Liver (tissue), 9 donors: ENCODE data around the gene GIPC1. TPM values are rescaled to one million over a fixed set of nuclear protein-coding genes. Genes with fewer than 3 reads are reported as not detected.
A peak's percentile ranks its signal among the peaks of the same experiment; 100 is the strongest.

Source experiments
- DNase-seq: peaks from one replicate; pipeline ENCODE4 v3.0.0-alpha.2; 2017; ENCODE audit warnings: low spot score
- H3K27ac ChIP-seq, 2 donors: one replicate each; pipeline ENCODE4 v1.7.0; 2013; ENCODE audit warnings: inconsistent platforms in 2 of 2, low read length in 2 of 2, control low read depth in 1 of 2, low read depth in 1 of 2, mild to moderate bottlenecking in 1 of 2
- H3K27me3 ChIP-seq, 4 donors: one replicate each; pipeline versions ENCODE4 v1.6.1 to v1.7.0; 2013; ENCODE audit warnings: low read length in 3 of 4, inconsistent platforms in 1 of 4, mild to moderate bottlenecking in 1 of 4, moderate library complexity in 1 of 4; ENCODE audit not compliant: control insufficient read depth in 4 of 4, insufficient read depth in 4 of 4
- H3K36me3 ChIP-seq, 4 donors: one replicate each; pipeline versions ENCODE4 v1.6.1 to v1.7.0; 2013; ENCODE audit warnings: low read length in 3 of 4, mild to moderate bottlenecking in 3 of 4, low read depth in 1 of 4, moderate library complexity in 1 of 4; ENCODE audit not compliant: control insufficient read depth in 4 of 4, insufficient read depth in 3 of 4
- H3K4me1 ChIP-seq, 4 donors: one replicate each; pipeline versions ENCODE4 v1.6.1 to v1.7.0; 2013; ENCODE audit warnings: low read length in 3 of 4, mild to moderate bottlenecking in 3 of 4, moderate library complexity in 1 of 4; ENCODE audit not compliant: control insufficient read depth in 4 of 4, insufficient read depth in 4 of 4
- H3K4me3 ChIP-seq, 3 donors: one replicate each; pipeline versions ENCODE4 v1.6.1 to v1.7.0; 2013; ENCODE audit warnings: low read length in 3 of 3, control low read depth in 1 of 3, low read depth in 1 of 3, mild to moderate bottlenecking in 1 of 3
- H3K9ac ChIP-seq, 2 donors: one replicate each; pipeline ENCODE4 v1.7.0; 2013; ENCODE audit warnings: low read length in 2 of 2, mild to moderate bottlenecking in 2 of 2, moderate library complexity in 2 of 2, control low read depth in 1 of 2, low read depth in 1 of 2
- H3K9me3 ChIP-seq, 4 donors: one replicate each; pipeline versions ENCODE4 v1.6.1 to v1.7.0; 2013; ENCODE audit warnings: low read length in 3 of 4; ENCODE audit not compliant: control insufficient read depth in 4 of 4
- EGR1 ChIP-seq, 2 donors: IDR thresholded peaks; 2 replicates each; pipeline ENCODE4 v1.6.1; 2016 to 2018; ENCODE audit warnings: antibody characterized with exemption in 2 of 2, low read depth in 2 of 2
- FOXA1 ChIP-seq: IDR thresholded peaks from 2 replicates; pipeline ENCODE4 v1.6.1; 2016; ENCODE audit warnings: antibody characterized with exemption
- FOXA2 ChIP-seq: IDR thresholded peaks from 2 replicates; pipeline ENCODE4 v1.6.1; 2016; ENCODE audit warnings: antibody characterized with exemption
- GABPA ChIP-seq, 2 donors: IDR thresholded peaks in 1 of 2; conservative IDR thresholded peaks in 1 of 2; 2 replicates each; pipeline ENCODE4 v1.6.1; 2016; ENCODE audit warnings: antibody characterized with exemption in 2 of 2, mild to moderate bottlenecking in 1 of 2, moderate library complexity in 1 of 2
- HNF4A ChIP-seq, 2 donors: conservative IDR thresholded peaks; 2 replicates each; pipeline ENCODE4 v1.6.1; 2016; ENCODE audit warnings: antibody characterized with exemption in 2 of 2, mild to moderate bottlenecking in 2 of 2
- HNF4G ChIP-seq: IDR thresholded peaks from 2 replicates; pipeline ENCODE4 v1.6.1; 2016; ENCODE audit warnings: antibody characterized with exemption
- NR2F2 ChIP-seq: IDR thresholded peaks from 2 replicates; pipeline ENCODE4 v1.6.1; 2016; ENCODE audit warnings: antibody characterized with exemption
- RAD21 ChIP-seq, 2 donors: IDR thresholded peaks; 2 replicates each; pipeline ENCODE4 v1.6.1; 2016; ENCODE audit warnings: antibody characterized with exemption in 2 of 2, mild to moderate bottlenecking in 2 of 2
- RXRA ChIP-seq, 2 donors: IDR thresholded peaks; 2 replicates each; pipeline ENCODE4 v1.6.1; 2017 to 2018; ENCODE audit warnings: antibody characterized with exemption in 2 of 2, mild to moderate bottlenecking in 1 of 2
- TAF1 ChIP-seq: conservative IDR thresholded peaks from 2 replicates; pipeline ENCODE4 v1.6.1; 2016; ENCODE audit warnings: antibody characterized with exemption, mild to moderate bottlenecking
- YY1 ChIP-seq: IDR thresholded peaks from 2 replicates; pipeline ENCODE4 v1.6.1; 2016; ENCODE audit warnings: antibody characterized with exemption, mild to moderate bottlenecking
- WGBS: extraction: QIAGEN DNeasy Blood & Tissue Kit; methylation state at CpG from one replicate; pipeline ENCODE4 v1.1.7; 2013; 5-methylcytosine and 5-hydroxymethylcytosine counted together
- polyA plus RNA-seq, 2 donors: library from polyadenylated mRNA; stranded (reverse) in 1 of 2; unstranded in 1 of 2; fragments of 200-250 nt in 1 of 2; fragments of >200 nt in 1 of 2; fragmentation: Nextera tagmentation in 1 of 2; extraction: Ambion mirVana in 1 of 2; gene quantifications; one replicate each; pipeline versions ENCODE4 v1.2.1 to v1.2.3, GENCODE V29; 2013 to 2015
- total RNA-seq, 2 donors: library from RNA; depleted of rRNA; stranded (reverse); fragments of >200 nt; gene quantifications; one replicate each; pipeline ENCODE4 v1.2.3, GENCODE V29; 2014
- TF ChIP-seq, protein P1 (sequence below): fragments of 150-350 bp; IDR thresholded peaks from 2 replicates; pipeline ENCODE4 v1.5.1; 2017; ENCODE audit warnings: improper control_type of control experiment, low read depth, low read length; ENCODE audit not compliant: missing input control
- TF ChIP-seq, protein P2 (sequence below): IDR thresholded peaks from 2 replicates; pipeline ENCODE4 v1.6.1; 2016; ENCODE audit warnings: antibody characterized with exemption
- TF ChIP-seq, protein P3 (sequence below): IDR thresholded peaks from 2 replicates; pipeline ENCODE4 v1.6.1; 2016; ENCODE audit warnings: antibody characterized with exemption
- TF ChIP-seq, protein P4 (sequence below): IDR thresholded peaks from 2 replicates; pipeline ENCODE4 v1.6.1; 2016; ENCODE audit warnings: antibody characterized with exemption
- donor health status: healthy.
- donor health status: healthy.
- donor health status: healthy.
- donor health status: healthy.
- donor health status: healthy.

GIPC1 gene
- total and polyA plus RNA-seq, 4 donors = 18.4 to 34.5 (median 25.5) TPM

DNA sequence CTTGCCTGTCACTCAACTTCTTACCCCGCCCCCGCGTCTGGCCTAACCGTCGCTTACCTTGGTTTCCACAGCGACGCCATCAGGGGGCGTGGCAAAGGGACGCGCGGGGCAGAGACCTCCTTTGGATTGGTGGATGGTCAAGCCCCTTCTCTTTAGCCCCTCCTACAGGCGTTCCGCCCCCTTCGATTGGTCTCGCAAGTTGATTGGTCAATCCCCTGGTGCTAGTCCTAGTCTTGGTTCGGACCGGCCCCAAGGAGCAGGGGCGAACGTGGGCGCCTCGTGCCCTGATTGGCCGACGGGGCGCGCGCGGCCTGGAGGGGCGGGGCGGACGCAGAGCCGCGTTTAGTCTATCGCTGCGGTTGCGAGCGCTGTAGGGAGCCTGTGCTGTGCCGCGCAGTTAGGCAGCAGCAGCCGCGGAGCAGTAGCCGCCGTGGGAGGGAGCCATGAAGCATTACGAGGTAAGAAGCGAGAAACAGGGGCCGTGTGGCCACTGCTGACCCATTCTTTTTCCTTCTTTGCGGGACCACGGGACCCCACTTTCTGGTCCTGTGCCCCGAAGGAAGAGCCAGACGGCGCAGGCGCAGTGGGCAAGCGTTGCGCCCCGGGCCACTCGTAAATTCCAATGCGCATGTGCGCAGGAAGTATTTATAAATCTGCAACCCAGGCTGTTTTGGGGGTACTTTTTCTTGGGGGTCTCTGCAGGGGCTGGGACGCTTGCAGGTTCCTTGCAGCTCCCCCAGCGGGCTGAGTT lies 33.5 kb upstream of the GIPC1 start, which contains the start of gene TECR (continued):
- TF ChIP-seq, protein P1, sequence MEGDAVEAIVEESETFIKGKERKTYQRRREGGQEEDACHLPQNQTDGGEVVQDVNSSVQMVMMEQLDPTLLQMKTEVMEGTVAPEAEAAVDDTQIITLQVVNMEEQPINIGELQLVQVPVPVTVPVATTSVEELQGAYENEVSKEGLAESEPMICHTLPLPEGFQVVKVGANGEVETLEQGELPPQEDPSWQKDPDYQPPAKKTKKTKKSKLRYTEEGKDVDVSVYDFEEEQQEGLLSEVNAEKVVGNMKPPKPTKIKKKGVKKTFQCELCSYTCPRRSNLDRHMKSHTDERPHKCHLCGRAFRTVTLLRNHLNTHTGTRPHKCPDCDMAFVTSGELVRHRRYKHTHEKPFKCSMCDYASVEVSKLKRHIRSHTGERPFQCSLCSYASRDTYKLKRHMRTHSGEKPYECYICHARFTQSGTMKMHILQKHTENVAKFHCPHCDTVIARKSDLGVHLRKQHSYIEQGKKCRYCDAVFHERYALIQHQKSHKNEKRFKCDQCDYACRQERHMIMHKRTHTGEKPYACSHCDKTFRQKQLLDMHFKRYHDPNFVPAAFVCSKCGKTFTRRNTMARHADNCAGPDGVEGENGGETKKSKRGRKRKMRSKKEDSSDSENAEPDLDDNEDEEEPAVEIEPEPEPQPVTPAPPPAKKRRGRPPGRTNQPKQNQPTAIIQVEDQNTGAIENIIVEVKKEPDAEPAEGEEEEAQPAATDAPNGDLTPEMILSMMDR = no peak
- peak in 1 of 2 donors; percentile 34 for TF ChIP-seq RXRA (IDR thresholded peaks at IDR 0.05)
- TF ChIP-seq NR2F2 = no peak
- TF ChIP-seq HNF4G = no peak
- TF ChIP-seq RAD21 (IDR thresholded peaks at IDR 0.05) = peak in 1 of 2 donors; percentile 7
- TF ChIP-seq GABPA (IDR thresholded peaks at IDR 0.05 in 1 of 2, conservative IDR thresholded peaks at IDR 0.05 in 1 of 2) = peak in 1 of 2 donors; percentile 63

DNA sequence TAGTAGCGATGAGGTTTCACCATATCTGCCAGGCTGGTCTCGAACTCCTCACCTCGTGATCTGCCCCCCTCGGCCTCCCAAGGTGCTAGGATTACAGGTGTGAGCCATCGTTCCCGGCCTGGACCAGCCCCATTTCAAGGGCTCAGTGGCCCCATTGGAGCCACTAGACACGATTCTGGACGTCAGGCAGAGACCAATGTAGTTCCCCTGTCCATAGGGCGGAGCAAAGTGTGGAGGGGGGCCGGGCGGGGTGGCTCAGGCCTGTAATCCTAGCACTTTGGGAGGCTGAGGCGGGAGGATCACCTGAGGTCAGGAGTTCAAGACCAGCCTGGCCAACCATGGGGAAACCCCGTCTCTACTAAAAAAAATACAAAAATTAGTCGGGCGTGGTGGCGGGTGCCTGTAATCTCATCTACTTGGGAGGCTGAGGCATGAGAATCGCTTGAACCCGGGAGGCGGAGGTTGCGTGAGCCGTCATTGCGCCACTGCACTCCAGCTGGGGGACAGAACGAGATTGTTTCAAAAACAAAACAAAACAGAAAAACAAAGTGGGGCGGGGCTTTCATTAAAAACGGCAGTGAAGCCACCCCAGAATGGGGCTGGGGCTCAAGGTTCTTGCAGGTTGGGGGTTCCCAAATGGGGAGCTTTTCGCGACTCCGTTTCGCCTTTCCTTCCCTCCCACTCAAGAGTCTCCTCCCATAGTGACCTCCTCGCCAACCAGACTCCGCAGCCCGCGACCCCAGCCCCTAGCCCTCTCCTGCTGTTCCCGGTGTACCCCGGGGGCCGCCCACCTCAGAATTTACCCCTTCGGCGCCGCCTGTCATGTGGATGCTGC lies 32.7 kb upstream of the GIPC1 start:
- WGBS = 38% methylated on average over 39 of the region's 39 CpGs
- H3K9ac ChIP-seq = peak overlapping the region in 1 of 2 donors; percentile 26
- peaks cover 0 to 18% (median 6%) of the 10 kb centered on the region in 4 donors for H3K4me1 ChIP-seq
- peak overlapping the region in 2 of 3 donors; percentile 48 to 60 for H3K4me3 ChIP-seq
- peak overlapping the region in 1 of 2 donors; percentile 28 for H3K27ac ChIP-seq
- H3K9me3 ChIP-seq = no peaks in the 10 kb centered on the region
- H3K36me3 ChIP-seq = no peaks in the 10 kb centered on the region
- H3K27me3 ChIP-seq = no peaks in the 10 kb centered on the region
- TF ChIP-seq TAF1 (no peak), HNF4A (conservative IDR thresholded peaks at IDR 0.05) (no peak), NR2F2 (no peak)
- DNase-seq = no peak

DNA sequence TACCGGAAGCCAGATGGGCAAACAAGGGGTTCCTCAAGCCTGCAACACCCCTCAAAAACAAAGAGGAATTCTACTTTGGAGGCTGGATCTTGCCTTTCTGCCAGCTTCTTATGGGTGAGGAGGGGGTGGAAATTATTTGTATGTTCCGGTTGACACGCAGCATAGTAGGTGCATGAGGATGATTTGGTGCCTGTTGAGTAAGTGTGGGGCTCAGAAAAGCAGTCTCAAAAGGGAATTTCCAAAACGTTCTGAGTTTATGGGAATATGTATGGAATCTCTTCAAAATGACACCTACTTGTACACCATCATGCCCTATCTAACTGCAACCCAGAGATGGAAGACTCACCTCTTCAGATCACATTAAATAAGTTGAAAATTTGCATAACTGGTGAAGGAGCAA lies 30.5 kb upstream of the GIPC1 start:
- Histone ChIP-seq H3K9me3 (no peaks in the 10 kb centered on the region), H3K27me3 (no peaks in the 10 kb centered on the region), H3K4me1 (peaks cover 0 to 15% (median 5%) of the 10 kb centered on the region in 4 donors), H3K27ac (no peak overlapping the region), H3K9ac (no peak overlapping the region), H3K4me3 (no peak overlapping the region), H3K36me3 (no peaks in the 10 kb centered on the region)
- WGBS = 88% methylated on average over 4 of the region's 4 CpGs
- DNase-seq = no peak
- TF ChIP-seq, protein P2, sequence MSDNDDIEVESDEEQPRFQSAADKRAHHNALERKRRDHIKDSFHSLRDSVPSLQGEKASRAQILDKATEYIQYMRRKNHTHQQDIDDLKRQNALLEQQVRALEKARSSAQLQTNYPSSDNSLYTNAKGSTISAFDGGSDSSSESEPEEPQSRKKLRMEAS = no peak
- TF ChIP-seq HNF4G = no peak
- TF ChIP-seq GABPA (IDR thresholded peaks at IDR 0.05 in 1 of 2, conservative IDR thresholded peaks at IDR 0.05 in 1 of 2) = no peak
- TF ChIP-seq, protein P1 = no peak
- no peak for TF ChIP-seq FOXA2
- TF ChIP-seq FOXA1 = no peak
- no peak for TF ChIP-seq EGR1 (IDR thresholded peaks at IDR 0.05; ENCODE audit: low read depth in 2 of 2)
- TF ChIP-seq RXRA (IDR thresholded peaks at IDR 0.05) = no peak
- TF ChIP-seq, protein P3, sequence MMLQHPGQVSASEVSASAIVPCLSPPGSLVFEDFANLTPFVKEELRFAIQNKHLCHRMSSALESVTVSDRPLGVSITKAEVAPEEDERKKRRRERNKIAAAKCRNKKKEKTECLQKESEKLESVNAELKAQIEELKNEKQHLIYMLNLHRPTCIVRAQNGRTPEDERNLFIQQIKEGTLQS = no peak
- TF ChIP-seq NR2F2 = no peak
- TF ChIP-seq, protein P4, sequence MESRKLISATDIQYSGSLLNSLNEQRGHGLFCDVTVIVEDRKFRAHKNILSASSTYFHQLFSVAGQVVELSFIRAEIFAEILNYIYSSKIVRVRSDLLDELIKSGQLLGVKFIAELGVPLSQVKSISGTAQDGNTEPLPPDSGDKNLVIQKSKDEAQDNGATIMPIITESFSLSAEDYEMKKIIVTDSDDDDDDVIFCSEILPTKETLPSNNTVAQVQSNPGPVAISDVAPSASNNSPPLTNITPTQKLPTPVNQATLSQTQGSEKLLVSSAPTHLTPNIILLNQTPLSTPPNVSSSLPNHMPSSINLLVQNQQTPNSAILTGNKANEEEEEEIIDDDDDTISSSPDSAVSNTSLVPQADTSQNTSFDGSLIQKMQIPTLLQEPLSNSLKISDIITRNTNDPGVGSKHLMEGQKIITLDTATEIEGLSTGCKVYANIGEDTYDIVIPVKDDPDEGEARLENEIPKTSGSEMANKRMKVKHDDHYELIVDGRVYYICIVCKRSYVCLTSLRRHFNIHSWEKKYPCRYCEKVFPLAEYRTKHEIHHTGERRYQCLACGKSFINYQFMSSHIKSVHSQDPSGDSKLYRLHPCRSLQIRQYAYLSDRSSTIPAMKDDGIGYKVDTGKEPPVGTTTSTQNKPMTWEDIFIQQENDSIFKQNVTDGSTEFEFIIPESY = no peak
- no peak for TF ChIP-seq YY1
